Measurements from ENCODE around the gene CHRNA10. TPM values are rescaled to one million over a fixed set of nuclear protein-coding genes. Genes with fewer than 3 reads are reported as not detected.

Gene CHRNA10
- total RNA-seq, 1 experiment from 2014 or later = 3.0 TPM

- intact Hi-C loops (cut with micrococcal nuclease) = no loop called here
- RAD21 ChIA-PET (ENCODE audit: low non-redundant PET in 1 of 2, low total read pairs in 2 of 2, uncharacterized antibody in 2 of 2, unreplicated experiment in 2 of 2) = no interaction called here
These were observed 39.9 kb downstream of the CHRNA10 start for GRCh38 chr11:3631331-3631730.

GRCh38 chr11:3627291-3627690 lies 43.9 kb downstream of the CHRNA10 start:
- Histone ChIP-seq H3K9me2 (ENCODE audit: insufficient read depth) (no peaks in the 10 kb centered on the region), H3K4me1 (ENCODE audit: control insufficient read depth in 1 of 2, insufficient read depth in 2 of 2, low read length in 2 of 2) (no peaks in the 10 kb centered on the region), H3K4me2 (ENCODE audit: low read length) (no peak overlapping the region), H3K4me3 (replicated peaks in 1 of 2; ENCODE audit: low read depth in 1 of 2, low read length in 2 of 2) (no peak overlapping the region), H3K36me3 (ENCODE audit: control insufficient read depth in 1 of 2, insufficient read depth in 2 of 2, low read length in 2 of 2) (no peaks in the 10 kb centered on the region), H2AFZ (ENCODE audit: low read depth, low read length, poor library complexity, severe bottlenecking) (no peak overlapping the region), H3K79me2 (ENCODE audit: insufficient read depth, low read length) (no peaks in the 10 kb centered on the region), H3K27ac (ENCODE audit: low read depth, low read length) (no peak overlapping the region), H3K9me3 (ENCODE audit: control insufficient read depth in 1 of 2, insufficient read depth in 1 of 2, low read depth in 1 of 2, low read length in 2 of 2) (no peaks in the 10 kb centered on the region), H4K20me1 (ENCODE audit: insufficient read depth) (no peaks in the 10 kb centered on the region), H3K27me3 (ENCODE audit: insufficient read depth, low read length) (no peaks in the 10 kb centered on the region), H3K9ac (ENCODE audit: low read length) (no peak overlapping the region)
- TF ChIP-seq POLR2AphosphoS5 (IDR thresholded peaks at IDR 0.05; ENCODE audit: low read depth, low read length) = no peak
- TF ChIP-seq SP1 (IDR thresholded peaks at IDR 0.05; ENCODE audit: low read depth) = no peak
- no peak for TF ChIP-seq CEBPB (IDR thresholded peaks at IDR 0.05; ENCODE audit: low read depth)
- no peak for TF ChIP-seq ZBTB33 (IDR thresholded peaks at IDR 0.05; ENCODE audit: extremely low read depth, insufficient replicate concordance, low read length)
- no peak for TF ChIP-seq EZH2 (IDR thresholded peaks at IDR 0.05)
- no peak for TF ChIP-seq EGR1 (IDR thresholded peaks at IDR 0.05; ENCODE audit: low read depth)
- TF ChIP-seq CBX3 (IDR thresholded peaks at IDR 0.05; ENCODE audit: low read depth) = no peak
- TF ChIP-seq YY1 (IDR thresholded peaks at IDR 0.05; ENCODE audit: extremely low read depth, insufficient replicate concordance, low read depth, low read length) = no peak
- TF ChIP-seq TCF7L2 (IDR thresholded peaks at IDR 0.05; ENCODE audit: borderline replicate concordance, extremely low read depth, insufficient read depth, insufficient read length) = no peak
- no peak for TF ChIP-seq ELF1 (IDR thresholded peaks at IDR 0.05; ENCODE audit: borderline replicate concordance, low read depth)
- TF ChIP-seq REST (IDR thresholded peaks at IDR 0.05; ENCODE audit: low read depth) = no peak
- TF ChIP-seq EZH2phosphoT487 (IDR thresholded peaks at IDR 0.05; ENCODE audit: borderline replicate concordance) = no peak
- no peak for TF ChIP-seq FOSL1 (IDR thresholded peaks at IDR 0.05; ENCODE audit: low read depth)
- ATAC-seq (no peak), DNase-seq (ENCODE audit: low read depth, low spot score) (no peak)
- intact Hi-C loops (cut with micrococcal nuclease) = no loop called here
- no TSS peak for BruUV-seq (replicated peaks)
- ChIA-PET CTCF (no interaction called here), POLR2A (no interaction called here), RAD21 (ENCODE audit: low non-redundant PET in 1 of 2, low total read pairs in 2 of 2, uncharacterized antibody in 2 of 2, unreplicated experiment in 2 of 2) (no interaction called here)

More at GRCh38 chr11:3631331-3631730, 39.9 kb downstream of the CHRNA10 start:
- Histone ChIP-seq H2AFZ (ENCODE audit: low read depth, low read length, poor library complexity, severe bottlenecking) (no peak overlapping the region), H3K4me2 (ENCODE audit: low read length) (no peak overlapping the region), H3K9me3 (ENCODE audit: control insufficient read depth in 1 of 2, insufficient read depth in 1 of 2, low read depth in 1 of 2, low read length in 2 of 2) (no peaks in the 10 kb centered on the region), H4K20me1 (ENCODE audit: insufficient read depth) (no peaks in the 10 kb centered on the region), H3K4me3 (replicated peaks in 1 of 2; ENCODE audit: low read depth in 1 of 2, low read length in 2 of 2) (no peak overlapping the region), H3K9ac (ENCODE audit: low read length) (no peak overlapping the region), H3K27me3 (ENCODE audit: insufficient read depth, low read length) (no peaks in the 10 kb centered on the region), H3K36me3 (ENCODE audit: control insufficient read depth in 1 of 2, insufficient read depth in 2 of 2, low read length in 2 of 2) (no peaks in the 10 kb centered on the region), H3K27ac (ENCODE audit: low read depth, low read length) (no peak overlapping the region), H3K4me1 (ENCODE audit: control insufficient read depth in 1 of 2, insufficient read depth in 2 of 2, low read length in 2 of 2) (no peaks in the 10 kb centered on the region), H3K9me2 (ENCODE audit: insufficient read depth) (no peaks in the 10 kb centered on the region), H3K79me2 (ENCODE audit: insufficient read depth, low read length) (no peaks in the 10 kb centered on the region)
- TF ChIP-seq EZH2 (IDR thresholded peaks at IDR 0.05) (no peak), POLR2AphosphoS5 (IDR thresholded peaks at IDR 0.05; ENCODE audit: low read depth, low read length) (no peak), SRF (IDR thresholded peaks at IDR 0.05; ENCODE audit: low read depth) (no peak)
- ChIA-PET POLR2A (no interaction called here), CTCF (no interaction called here)
- no TSS peak for BruUV-seq (replicated peaks)
- DNase-seq (ENCODE audit: low read depth, low spot score) (no peak), ATAC-seq (no peak)

All from HCT116 (cell line).